ENCODE measurements around the gene TNS1. TPM values are rescaled to one million over a fixed set of nuclear protein-coding genes. Genes with fewer than 3 reads are reported as not detected.

The TNS1 gene
- total and polyA plus RNA-seq, 2 donors (not counting 1 experiment from before 2014, with no cell fraction given), result 0.10 to 0.86 TPM

GRCh38 chr2:217783243-217783642, 219.6 kb downstream of the TNS1 start:
- H3K4me1 ChIP-seq (ENCODE audit: control insufficient read depth in 2 of 2, insufficient read depth in 2 of 2, low read length in 2 of 2), result no peaks in the 10 kb centered on the region
- H2AFZ ChIP-seq (ENCODE audit: insufficient read depth, low read depth, low read length, poor library complexity, severe bottlenecking), result no peak overlapping the region
- CTCF ChIA-PET, result interaction anchor here (1.5 to 2.6 kb wide), 4 partner anchors 8 to 210 kb away, joined by 4 to 15 read pairs (median 10); no protein-coding TSS in a partner anchor
- no peaks in the 10 kb centered on the region for H3K79me2 ChIP-seq (ENCODE audit: control insufficient read depth, insufficient read depth, low read length)
- ATAC-seq (ENCODE audit: low read depth) (no peak), DNase-seq (no peak)
- H3K4me2 ChIP-seq (replicated peaks; ENCODE audit: low read depth, low read length, poor library complexity, severe bottlenecking), result no peak overlapping the region
- no peak overlapping the region for H3K4me3 Mint-ChIP-seq
- POLR2A ChIA-PET, result no interaction called here
- H3K4me1 Mint-ChIP-seq, result peaks cover 3% of the 10 kb centered on the region
- H3K27me3 Mint-ChIP-seq, result no peaks in the 10 kb centered on the region
- peaks cover 0 to 8% (median 0%) of the 10 kb centered on the region in 3 donors for H3K9me3 ChIP-seq (ENCODE audit: control extremely low read depth in 1 of 3, control insufficient read depth in 2 of 3, insufficient read depth in 1 of 3, low read length in 2 of 3)
- H3K9me3 Mint-ChIP-seq (ENCODE audit: insufficient read depth), result peaks cover 3% of the 10 kb centered on the region
- H4K20me1 ChIP-seq (ENCODE audit: control insufficient read depth, insufficient read depth, low read length, poor library complexity, severe bottlenecking), result no peaks in the 10 kb centered on the region
- H3K27me3 ChIP-seq (replicated peaks in 1 of 4; ENCODE audit: control extremely low read depth in 1 of 4, control insufficient read depth in 3 of 4, insufficient read depth in 4 of 4, low read length in 3 of 4), result no peaks in the 10 kb centered on the region
- H3K9ac ChIP-seq (ENCODE audit: low read length), result no peak overlapping the region
- intact Hi-C loops (cut with micrococcal nuclease), result no loop called here
- no peak overlapping the region for H3K27ac Mint-ChIP-seq
- no peak overlapping the region for H3K27ac ChIP-seq (ENCODE audit: low read length in 2 of 2)
- no peak overlapping the region for H3K4me3 ChIP-seq (ENCODE audit: control extremely low read depth in 1 of 5, extremely low read depth in 1 of 5, insufficient read depth in 1 of 5, low read depth in 2 of 5, low read length in 4 of 5)
- H3K36me3 ChIP-seq (replicated peaks in 1 of 2; ENCODE audit: control extremely low read depth in 1 of 2, control insufficient read depth in 1 of 2, extremely low read depth in 1 of 2, insufficient read depth in 2 of 2, low read length in 1 of 2), result no peaks in the 10 kb centered on the region
- TF ChIP-seq CTCF (IDR thresholded peaks at IDR 0.05) (no peak), EZH2 (IDR thresholded peaks at IDR 0.05; ENCODE audit: borderline replicate concordance, insufficient read depth, low read depth, low read length, poor library complexity, severe bottlenecking) (no peak)

GRCh38 chr2:217777906-217778305, 224.9 kb downstream of the TNS1 start:
- CTCF ChIA-PET, result interaction anchor here (8.8 kb wide), 1 partner anchor 11 kb away, joined by 87 read pairs; no protein-coding TSS in a partner anchor
- no peak overlapping the region for H3K27ac Mint-ChIP-seq
- H3K4me1 Mint-ChIP-seq, result no peaks in the 10 kb centered on the region

More at GRCh38 chr2:217777906-217778305, 224.9 kb downstream of the TNS1 start:
- no peaks in the 10 kb centered on the region for H3K4me1 ChIP-seq (ENCODE audit: control insufficient read depth in 2 of 2, insufficient read depth in 2 of 2, low read length in 2 of 2)
- Mint-ChIP-seq H3K27me3 (no peaks in the 10 kb centered on the region), H3K4me3 (no peak overlapping the region), H3K9me3 (ENCODE audit: insufficient read depth) (no peaks in the 10 kb centered on the region)
- no peak for ATAC-seq (ENCODE audit: low read depth)
- H4K20me1 ChIP-seq (ENCODE audit: control insufficient read depth, insufficient read depth, low read length, poor library complexity, severe bottlenecking), result no peaks in the 10 kb centered on the region
- no peak overlapping the region for H3K9ac ChIP-seq (ENCODE audit: low read length)
- no peaks in the 10 kb centered on the region for H3K36me3 ChIP-seq (replicated peaks in 1 of 2; ENCODE audit: control extremely low read depth in 1 of 2, control insufficient read depth in 1 of 2, extremely low read depth in 1 of 2, insufficient read depth in 2 of 2, low read length in 1 of 2)
- H3K4me2 ChIP-seq (replicated peaks; ENCODE audit: low read depth, low read length, poor library complexity, severe bottlenecking), result no peak overlapping the region
- H3K9me3 ChIP-seq (ENCODE audit: control extremely low read depth in 1 of 3, control insufficient read depth in 2 of 3, insufficient read depth in 1 of 3, low read length in 2 of 3), result peaks cover 0 to 2% (median 0%) of the 10 kb centered on the region in 3 donors
- POLR2A ChIA-PET, result no interaction called here
- no peak overlapping the region for H2AFZ ChIP-seq (ENCODE audit: insufficient read depth, low read depth, low read length, poor library complexity, severe bottlenecking)
- intact Hi-C loops (cut with micrococcal nuclease), result no loop called here
- no peaks in the 10 kb centered on the region for H3K79me2 ChIP-seq (ENCODE audit: control insufficient read depth, insufficient read depth, low read length)
- no peak for DNase-seq
- peaks cover 0 to 2% (median 0%) of the 10 kb centered on the region in 4 experiments for H3K27me3 ChIP-seq (replicated peaks in 1 of 4; ENCODE audit: control extremely low read depth in 1 of 4, control insufficient read depth in 3 of 4, insufficient read depth in 4 of 4, low read length in 3 of 4)
- no peak for TF ChIP-seq CTCF (IDR thresholded peaks at IDR 0.05)
- TF ChIP-seq EZH2 (IDR thresholded peaks at IDR 0.05; ENCODE audit: borderline replicate concordance, insufficient read depth, low read depth, low read length, poor library complexity, severe bottlenecking), result no peak
- no peak overlapping the region for H3K4me3 ChIP-seq (ENCODE audit: control extremely low read depth in 1 of 5, extremely low read depth in 1 of 5, insufficient read depth in 1 of 5, low read depth in 2 of 5, low read length in 4 of 5)
- no peak overlapping the region for H3K27ac ChIP-seq (ENCODE audit: low read length in 2 of 2)

Measured in B cell (primary cell).